SK-N-MC (cell line): ENCODE results near the gene STX16.

Experiments
- DNase-seq: peaks from one replicate; pipeline ENCODE4 v3.0.0-alpha.2; 2011; ENCODE audit warnings: low read depth, low spot score
- H3K27ac ChIP-seq: fragments of 200-600 bp; sonication (generic); 2 replicates; pipeline ENCODE4 v1.5.1; 2016; ENCODE audit warnings: mixed run types
- H3K36me3 ChIP-seq: fragments of 200-600 bp; sonication (generic); 2 replicates; pipeline ENCODE4 v1.6.1; 2017; ENCODE audit warnings: antibody characterized with exemption, low read length, mixed read lengths; ENCODE audit not compliant: insufficient read depth
- H3K4me3 ChIP-seq: fragments of 200-600 bp; sonication (generic); 2 replicates; pipeline ENCODE4 v1.5.1; 2016
- H3K9ac ChIP-seq: fragments of 200-600 bp; sonication (generic); 2 replicates; pipeline ENCODE4 v1.8.0; 2017; ENCODE audit warnings: mixed run types, mixed read lengths; ENCODE audit not compliant: insufficient read length
- H3K9me3 ChIP-seq: fragments of 200-600 bp; sonication (generic); 2 replicates; pipeline ENCODE4 v1.6.1; 2017; ENCODE audit warnings: low read depth, mild to moderate bottlenecking, antibody characterized with exemption, low read length, moderate library complexity, mixed read lengths
- EZH2 ChIP-seq: fragments of 200-600 bp; sonication (generic); IDR thresholded peaks from one replicate; pipeline ENCODE4 v1.6.1; 2017; ENCODE audit warnings: antibody characterized with exemption
- FOXP2 ChIP-seq: optimal IDR thresholded peaks from 2 replicates; pipeline ENCODE3; 2011; ENCODE audit warnings: mild to moderate bottlenecking, moderate library complexity; ENCODE audit not compliant: insufficient read depth; ENCODE audit errors: extremely low read length, control extremely low read depth
- POLR2AphosphoS5 ChIP-seq: IDR thresholded peaks from 2 replicates; pipeline ENCODE4 v1.6.1; 2012; ENCODE audit warnings: mild to moderate bottlenecking, low read depth, low read length, borderline replicate concordance

Gene STX16

DNA sequence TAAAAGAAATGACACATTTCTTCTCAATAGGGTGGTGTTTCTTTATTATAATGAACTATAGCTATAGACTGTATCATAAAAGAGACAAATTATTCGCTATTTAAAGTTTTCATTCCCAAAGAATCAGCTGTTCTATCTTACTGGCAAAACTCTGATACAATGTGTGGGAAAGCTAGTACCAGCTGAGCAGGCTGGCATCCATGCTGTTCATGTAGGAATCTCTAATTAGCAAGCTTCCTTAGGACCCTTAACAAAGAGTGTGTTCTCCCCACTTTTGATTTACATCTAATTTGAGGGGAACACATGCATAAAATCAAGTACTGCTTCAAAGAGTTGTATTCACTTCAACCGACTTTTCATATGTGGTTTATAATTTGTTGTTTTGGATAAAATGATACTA lies 13.2 kb downstream of the STX16 start:
- H3K4me3 ChIP-seq, result no peak overlapping the region
- no peak overlapping the region for H3K27ac ChIP-seq
- H3K9ac ChIP-seq, result no peak overlapping the region
- no peaks in the 10 kb centered on the region for H3K9me3 ChIP-seq
- H3K36me3 ChIP-seq, result peaks cover 43% of the 10 kb centered on the region
- DNase-seq, result no peak
- no peak for TF ChIP-seq FOXP2
- no peak for TF ChIP-seq EZH2
- TF ChIP-seq POLR2AphosphoS5, result no peak

DNA sequence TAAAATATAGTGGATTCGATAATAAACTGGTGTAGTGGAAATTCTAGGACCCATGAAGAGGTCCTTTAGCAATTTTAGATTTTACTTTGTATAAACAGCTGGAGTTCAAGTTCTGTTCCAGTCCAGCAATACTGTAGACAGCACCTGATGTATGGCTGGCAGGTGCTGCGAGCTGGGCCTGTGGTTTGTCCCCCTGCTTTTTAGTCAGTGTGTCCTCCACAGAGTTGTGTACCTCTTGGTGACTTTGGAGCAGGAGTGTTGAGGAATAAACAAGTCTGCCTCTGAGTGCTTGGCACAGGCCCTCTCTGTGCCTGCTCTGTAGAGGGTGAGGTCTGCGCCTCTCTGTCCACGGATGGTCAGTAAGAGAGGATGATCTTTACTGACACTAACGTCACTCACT lies 13.8 kb downstream of the STX16 start:
- H3K9ac ChIP-seq, result no peak overlapping the region
- H3K36me3 ChIP-seq, result peaks cover 47% of the 10 kb centered on the region
- no peaks in the 10 kb centered on the region for H3K9me3 ChIP-seq
- H3K4me3 ChIP-seq, result no peak overlapping the region
- TF ChIP-seq POLR2AphosphoS5, result no peak
- TF ChIP-seq FOXP2, result no peak
- TF ChIP-seq EZH2, result no peak
- no peak overlapping the region for H3K27ac ChIP-seq
- DNase-seq, result no peak

DNA sequence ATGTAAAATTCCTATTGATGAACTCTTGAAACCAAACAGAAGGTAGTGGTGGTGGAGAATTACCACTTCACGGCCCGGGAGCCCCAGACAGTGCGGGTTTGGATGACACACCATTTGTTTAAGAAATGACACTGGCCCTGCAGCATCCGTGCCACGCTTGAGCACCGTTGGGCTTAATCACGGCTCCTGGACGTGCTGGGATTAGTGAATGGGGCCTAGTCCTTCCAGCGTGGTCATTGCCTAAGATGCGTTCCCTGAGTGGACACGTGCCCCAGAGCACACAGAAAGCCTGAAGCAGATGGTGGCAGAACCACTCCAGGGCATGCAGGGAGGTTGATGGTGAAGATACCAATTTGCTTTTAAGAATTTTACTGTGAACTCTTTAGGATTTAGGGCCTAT lies 14.5 kb downstream of the STX16 start:
- Histone ChIP-seq H3K9ac (no peak overlapping the region), H3K27ac (no peak overlapping the region), H3K4me3 (no peak overlapping the region), H3K36me3 (peaks cover 54% of the 10 kb centered on the region), H3K9me3 (no peaks in the 10 kb centered on the region)
- no peak for DNase-seq
- TF ChIP-seq POLR2AphosphoS5, result no peak
- no peak for TF ChIP-seq FOXP2
- TF ChIP-seq EZH2, result no peak

DNA sequence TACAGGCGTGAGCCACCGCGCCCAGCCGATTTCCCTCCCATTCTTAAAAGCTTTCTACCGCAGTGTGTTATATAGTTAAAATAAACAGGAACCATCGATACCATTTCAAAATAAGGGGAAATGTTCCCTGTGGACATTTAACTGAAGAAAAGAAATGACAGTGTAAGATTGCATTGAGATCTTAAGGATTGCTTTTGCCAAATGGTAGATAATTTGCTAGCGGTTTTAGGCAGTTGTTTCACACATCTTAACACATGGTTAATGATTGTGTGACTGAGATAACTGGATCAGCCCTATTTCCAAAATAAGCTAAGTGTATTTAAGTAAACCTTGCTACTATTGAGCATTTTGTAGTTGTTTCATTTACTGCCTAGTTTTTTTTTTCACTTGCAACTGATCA lies 15.6 kb downstream of the STX16 start:
- Histone ChIP-seq H3K27ac (peak overlapping the region; percentile 57; the same call in 1 of the 2 replicates), H3K4me3 (no peak overlapping the region), H3K9ac (no peak overlapping the region), H3K9me3 (no peaks in the 10 kb centered on the region), H3K36me3 (peaks cover 45% of the 10 kb centered on the region)
- no peak for TF ChIP-seq FOXP2
- no peak for TF ChIP-seq POLR2AphosphoS5
- DNase-seq, result no peak

DNA sequence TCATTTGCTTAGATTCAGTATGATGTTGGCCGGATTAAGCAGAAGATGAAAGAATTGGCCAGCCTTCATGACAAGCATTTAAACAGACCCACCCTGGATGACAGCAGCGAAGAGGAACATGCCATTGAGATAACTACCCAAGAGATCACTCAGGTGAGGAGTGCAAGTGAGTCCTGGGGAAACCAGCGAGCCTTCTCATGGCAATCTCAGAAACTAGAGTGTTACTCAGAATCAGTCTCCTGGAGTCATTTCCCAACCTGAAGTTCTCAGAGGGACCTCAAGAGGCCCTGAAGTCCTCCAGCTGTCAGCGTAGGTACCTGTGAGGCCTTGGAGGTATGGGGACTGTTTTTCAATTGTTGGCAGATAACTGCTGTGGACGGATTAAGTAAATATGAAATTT lies 16.9 kb downstream of the STX16 start:
- H3K36me3 ChIP-seq, result peaks cover 47% of the 10 kb centered on the region
- no peak for TF ChIP-seq EZH2
- no peak for TF ChIP-seq POLR2AphosphoS5
- no peak for TF ChIP-seq FOXP2
- DNase-seq, result no peak

DNA sequence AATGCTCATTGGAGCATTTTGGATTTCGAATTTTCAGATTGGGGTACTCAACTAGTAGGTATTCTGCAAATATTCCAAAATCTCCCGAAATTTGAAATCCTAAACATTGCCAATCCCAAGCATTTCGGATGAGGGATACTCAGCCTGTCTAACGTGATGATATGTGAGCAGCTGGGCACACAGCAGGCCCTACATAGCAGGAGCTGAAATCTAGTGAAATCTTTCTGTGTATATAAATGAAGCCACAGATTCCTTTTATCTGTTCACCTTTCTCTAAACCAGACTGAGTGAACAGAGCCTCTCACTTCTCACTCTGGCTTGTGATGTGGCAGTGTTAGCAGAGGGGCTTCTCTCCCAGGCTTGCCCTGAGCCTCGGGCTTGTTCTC lies 17.8 kb downstream of the STX16 start:
- H3K4me3 ChIP-seq, result no peak overlapping the region

More for the DNA sequence above, 16.9 kb downstream of the STX16 start:
- Histone ChIP-seq H3K4me3 (no peak overlapping the region), H3K9me3 (no peaks in the 10 kb centered on the region), H3K27ac (no peak overlapping the region), H3K9ac (no peak overlapping the region)

DNA sequence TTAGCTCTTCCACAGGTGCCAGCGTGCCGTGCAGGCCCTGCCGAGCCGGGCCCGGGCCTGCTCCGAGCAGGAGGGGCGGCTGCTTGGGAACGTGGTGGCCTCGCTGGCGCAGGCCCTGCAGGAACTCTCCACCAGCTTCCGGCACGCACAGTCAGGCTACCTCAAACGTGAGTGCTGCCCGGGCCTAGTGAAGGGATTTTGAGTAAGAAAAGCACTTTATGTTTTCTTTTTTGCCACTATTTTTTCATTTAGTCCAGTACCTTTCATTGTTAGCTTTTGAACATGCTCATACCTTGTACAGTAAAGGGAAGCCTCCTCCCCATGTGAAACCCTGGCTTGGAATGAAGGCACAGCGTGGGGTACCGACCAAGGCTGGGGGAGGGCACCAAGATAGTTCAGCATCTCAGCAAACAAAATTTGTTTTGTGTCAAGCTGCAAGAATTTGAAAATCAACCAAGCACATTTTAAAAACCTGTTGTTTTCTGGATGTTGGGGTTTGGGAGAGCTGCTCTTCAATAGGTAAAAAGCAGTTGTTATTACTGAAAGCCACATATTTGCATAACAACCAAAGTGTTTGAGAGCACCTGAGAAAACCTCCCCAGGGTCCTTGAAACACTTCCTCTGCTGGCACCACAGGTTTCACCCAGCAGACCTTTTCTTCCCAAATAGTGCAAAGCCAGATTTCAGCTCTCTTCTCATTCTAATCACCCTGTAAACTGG lies 18.4 kb downstream of the STX16 start:
- H3K36me3 ChIP-seq, result peaks cover 58% of the 10 kb centered on the region
- no peak for DNase-seq
- H3K27ac ChIP-seq, result no peak overlapping the region

More for the DNA sequence above, 17.8 kb downstream of the STX16 start:
- Histone ChIP-seq H3K36me3 (peaks cover 53% of the 10 kb centered on the region), H3K9ac (no peak overlapping the region), H3K27ac (no peak overlapping the region), H3K9me3 (no peaks in the 10 kb centered on the region)
- no peak for TF ChIP-seq EZH2
- TF ChIP-seq POLR2AphosphoS5, result no peak
- no peak for TF ChIP-seq FOXP2
- no peak for DNase-seq

DNA sequence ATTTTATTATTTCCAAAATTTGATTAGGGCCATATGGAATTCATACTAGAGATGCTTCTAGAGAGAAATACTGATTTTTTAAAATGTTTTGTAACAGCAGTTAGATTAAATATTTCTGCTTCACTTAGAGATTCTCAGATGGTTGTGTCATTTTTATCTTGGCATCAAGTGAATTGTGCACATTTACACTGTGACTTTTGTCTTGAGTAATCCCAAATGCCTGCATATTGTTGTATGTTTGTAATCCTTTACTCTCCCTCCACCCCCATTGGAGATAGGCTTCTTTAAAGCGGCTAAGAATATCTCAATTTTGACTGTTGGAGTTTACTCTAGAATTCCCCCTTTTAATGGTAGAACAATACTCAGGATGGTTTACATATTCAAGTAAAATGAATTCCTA lies 19.0 kb downstream of the STX16 start:
- Histone ChIP-seq H3K9me3 (no peaks in the 10 kb centered on the region), H3K27ac (no peak overlapping the region), H3K4me3 (no peak overlapping the region), H3K36me3 (peaks cover 63% of the 10 kb centered on the region), H3K9ac (no peak overlapping the region)
- no peak for TF ChIP-seq FOXP2
- DNase-seq, result no peak

More for the DNA sequence above, 18.4 kb downstream of the STX16 start:
- Histone ChIP-seq H3K4me3 (no peak overlapping the region), H3K9ac (no peak overlapping the region), H3K9me3 (no peaks in the 10 kb centered on the region)
- TF ChIP-seq EZH2 (no peak), POLR2AphosphoS5 (no peak), FOXP2 (no peak)

DNA sequence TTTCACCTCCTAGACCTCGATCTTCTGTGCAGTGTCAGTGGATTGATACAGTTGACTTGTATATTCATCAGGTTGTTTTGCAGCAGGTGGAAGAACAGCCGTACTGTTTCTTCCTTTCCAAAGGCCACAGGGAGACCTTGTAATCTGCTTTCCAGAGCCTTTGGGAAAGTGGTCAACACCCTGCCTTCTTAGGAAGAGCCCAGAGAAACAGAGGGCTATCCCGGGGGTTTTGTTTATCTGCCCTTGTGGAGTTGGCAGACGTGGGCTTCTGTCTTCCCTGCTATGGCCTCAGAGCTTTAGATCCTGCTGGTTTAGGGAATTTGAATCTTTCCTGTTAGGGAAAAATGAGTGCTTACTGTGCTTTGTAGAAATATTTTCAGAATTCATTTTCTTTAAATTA lies 19.6 kb downstream of the STX16 start:
- no peak overlapping the region for H3K27ac ChIP-seq
- H3K36me3 ChIP-seq, result peaks cover 67% of the 10 kb centered on the region
- H3K9me3 ChIP-seq, result no peaks in the 10 kb centered on the region
- DNase-seq, result no peak
- H3K4me3 ChIP-seq, result no peak overlapping the region
- H3K9ac ChIP-seq, result no peak overlapping the region
- no peak for TF ChIP-seq FOXP2
- TF ChIP-seq EZH2, result no peak
- TF ChIP-seq POLR2AphosphoS5, result no peak
